ENCODE measurements around the gene FUT1.

FUT1 gene

GRCh38 chr19:48780631-48781391 is 28.4 kb upstream of the FUT1 start:
- no peak overlapping the region for H2BK120ac ChIP-seq (ENCODE audit: insufficient read depth, low read length, poor library complexity)
- H3K27me3 ChIP-seq (ENCODE audit: insufficient read depth, low read length), result no peaks in the 10 kb centered on the region
- no peak overlapping the region for H2AFZ ChIP-seq (ENCODE audit: insufficient read depth, low read length, poor library complexity)
- no peaks in the 10 kb centered on the region for H3K79me1 ChIP-seq (ENCODE audit: low read length)
- H4K8ac ChIP-seq (ENCODE audit: low read depth, low read length), result no peak overlapping the region
- no peak overlapping the region for H3K4ac ChIP-seq (ENCODE audit: low read depth, low read length)
- H3K79me2 ChIP-seq (ENCODE audit: control insufficient read depth, insufficient read depth, low read length, poor library complexity), result no peaks in the 10 kb centered on the region
- no peak overlapping the region for H4K12ac ChIP-seq (ENCODE audit: low read depth, low read length)
- H2AK5ac ChIP-seq (ENCODE audit: low read length), result no peak overlapping the region
- H3K18ac ChIP-seq (ENCODE audit: low read length), result no peak overlapping the region
- H3K36me3 ChIP-seq (ENCODE audit: control insufficient read depth in 1 of 2, insufficient read depth in 2 of 2, low read length in 2 of 2), result no peaks in the 10 kb centered on the region
- H4K91ac ChIP-seq (ENCODE audit: low read depth, low read length), result no peak overlapping the region
- no CpG with 5 or more reads among the region's 14 CpGs for WGBS (ENCODE audit: extremely low coverage, insufficient coverage, insufficient read length)
- H3K23ac ChIP-seq (ENCODE audit: low read length), result no peak overlapping the region
- H3K4me3 ChIP-seq (ENCODE audit: low read depth, low read length), result no peak overlapping the region
- peak; percentile 39 to 53 for DNase-seq
- H3K4me2 ChIP-seq (ENCODE audit: low read length), result no peak overlapping the region
- H2BK5ac ChIP-seq (ENCODE audit: low read depth, low read length, poor library complexity), result no peak overlapping the region
- no peak overlapping the region for H2BK12ac ChIP-seq (ENCODE audit: low read length)
- H3K27ac ChIP-seq (ENCODE audit: low read depth, low read length), result no peak overlapping the region
- H3K14ac ChIP-seq (ENCODE audit: low read length), result no peak overlapping the region
- peaks cover 5% of the 10 kb centered on the region for H3K9me3 ChIP-seq (ENCODE audit: insufficient read depth, low read depth, low read length)
- no peaks in the 10 kb centered on the region for H3K4me1 ChIP-seq (ENCODE audit: control insufficient read depth in 1 of 2, insufficient read depth in 2 of 2, low read length in 2 of 2)
- H3K9ac ChIP-seq (ENCODE audit: low read length), result no peak overlapping the region

- Histone ChIP-seq H3K79me1 (ENCODE audit: low read length) (no peaks in the 10 kb centered on the region), H3K27ac (ENCODE audit: low read depth, low read length) (no peak overlapping the region), H2AK5ac (ENCODE audit: low read length) (no peak overlapping the region), H2BK12ac (ENCODE audit: low read length) (no peak overlapping the region), H4K12ac (ENCODE audit: low read depth, low read length) (no peak overlapping the region), H3K36me3 (ENCODE audit: control insufficient read depth in 1 of 2, insufficient read depth in 2 of 2, low read length in 2 of 2) (no peaks in the 10 kb centered on the region), H3K4ac (ENCODE audit: low read depth, low read length) (no peak overlapping the region), H3K14ac (ENCODE audit: low read length) (no peak overlapping the region), H3K4me3 (ENCODE audit: low read depth, low read length) (no peak overlapping the region), H3K9ac (ENCODE audit: low read length) (no peak overlapping the region), H3K27me3 (ENCODE audit: insufficient read depth, low read length) (no peaks in the 10 kb centered on the region), H3K4me1 (ENCODE audit: control insufficient read depth in 1 of 2, insufficient read depth in 2 of 2, low read length in 2 of 2) (no peaks in the 10 kb centered on the region), H4K8ac (ENCODE audit: low read depth, low read length) (no peak overlapping the region), H2BK5ac (ENCODE audit: low read depth, low read length, poor library complexity) (no peak overlapping the region), H3K9me3 (ENCODE audit: insufficient read depth, low read depth, low read length) (peaks cover 5% of the 10 kb centered on the region), H3K18ac (ENCODE audit: low read length) (no peak overlapping the region), H4K91ac (ENCODE audit: low read depth, low read length) (no peak overlapping the region), H3K23ac (ENCODE audit: low read length) (no peak overlapping the region), H2AFZ (ENCODE audit: insufficient read depth, low read length, poor library complexity) (no peak overlapping the region), H2BK120ac (ENCODE audit: insufficient read depth, low read length, poor library complexity) (no peak overlapping the region), H3K79me2 (ENCODE audit: control insufficient read depth, insufficient read depth, low read length, poor library complexity) (no peaks in the 10 kb centered on the region), H3K4me2 (ENCODE audit: low read length) (no peak overlapping the region)
- DNase-seq, result no peak
- WGBS (ENCODE audit: extremely low coverage, insufficient coverage, insufficient read length), result no CpG with 5 or more reads among the region's 1 CpG
Measured at GRCh38 chr19:48779636-48780035, 27.2 kb upstream of the FUT1 start.

- Histone ChIP-seq H3K23ac (ENCODE audit: low read length) (no peak overlapping the region), H2AFZ (ENCODE audit: insufficient read depth, low read length, poor library complexity) (no peak overlapping the region), H3K4me2 (ENCODE audit: low read length) (no peak overlapping the region), H3K14ac (ENCODE audit: low read length) (no peak overlapping the region), H3K4ac (ENCODE audit: low read depth, low read length) (no peak overlapping the region), H3K9me3 (ENCODE audit: insufficient read depth, low read depth, low read length) (peaks cover 5% of the 10 kb centered on the region), H3K79me2 (ENCODE audit: control insufficient read depth, insufficient read depth, low read length, poor library complexity) (no peaks in the 10 kb centered on the region), H3K36me3 (ENCODE audit: control insufficient read depth in 1 of 2, insufficient read depth in 2 of 2, low read length in 2 of 2) (no peaks in the 10 kb centered on the region), H2BK12ac (ENCODE audit: low read length) (no peak overlapping the region), H2BK120ac (ENCODE audit: insufficient read depth, low read length, poor library complexity) (no peak overlapping the region), H3K18ac (ENCODE audit: low read length) (no peak overlapping the region), H3K27ac (ENCODE audit: low read depth, low read length) (no peak overlapping the region), H2BK5ac (ENCODE audit: low read depth, low read length, poor library complexity) (no peak overlapping the region), H4K8ac (ENCODE audit: low read depth, low read length) (no peak overlapping the region), H3K4me3 (ENCODE audit: low read depth, low read length) (no peak overlapping the region), H3K79me1 (ENCODE audit: low read length) (no peaks in the 10 kb centered on the region), H3K4me1 (ENCODE audit: control insufficient read depth in 1 of 2, insufficient read depth in 2 of 2, low read length in 2 of 2) (no peaks in the 10 kb centered on the region), H4K91ac (ENCODE audit: low read depth, low read length) (no peak overlapping the region), H3K27me3 (ENCODE audit: insufficient read depth, low read length) (no peaks in the 10 kb centered on the region), H2AK5ac (ENCODE audit: low read length) (no peak overlapping the region), H4K12ac (ENCODE audit: low read depth, low read length) (no peak overlapping the region), H3K9ac (ENCODE audit: low read length) (no peak overlapping the region)
- no CpG with 5 or more reads among the region's 12 CpGs for WGBS (ENCODE audit: extremely low coverage, insufficient coverage, insufficient read length)
- no peak for DNase-seq
Measured at GRCh38 chr19:48777720-48778119, 25.3 kb upstream of the FUT1 start.

GRCh38 chr19:48777139-48777538 is 24.7 kb upstream of the FUT1 start:
- no peak overlapping the region for H2BK120ac ChIP-seq (ENCODE audit: insufficient read depth, low read length, poor library complexity)
- no peak overlapping the region for H4K91ac ChIP-seq (ENCODE audit: low read depth, low read length)
- DNase-seq, result no peak
- H3K4ac ChIP-seq (ENCODE audit: low read depth, low read length), result no peak overlapping the region
- no peak overlapping the region for H3K27ac ChIP-seq (ENCODE audit: low read depth, low read length)
- H3K4me2 ChIP-seq (ENCODE audit: low read length), result no peak overlapping the region
- no peak overlapping the region for H3K4me3 ChIP-seq (ENCODE audit: low read depth, low read length)
- H2AK5ac ChIP-seq (ENCODE audit: low read length), result no peak overlapping the region
- WGBS (ENCODE audit: extremely low coverage, insufficient coverage, insufficient read length), result no CpG with 5 or more reads among the region's 5 CpGs
- no peak overlapping the region for H2AFZ ChIP-seq (ENCODE audit: insufficient read depth, low read length, poor library complexity)
- no peaks in the 10 kb centered on the region for H3K36me3 ChIP-seq (ENCODE audit: control insufficient read depth in 1 of 2, insufficient read depth in 2 of 2, low read length in 2 of 2)
- no peak overlapping the region for H4K8ac ChIP-seq (ENCODE audit: low read depth, low read length)
- no peaks in the 10 kb centered on the region for H3K27me3 ChIP-seq (ENCODE audit: insufficient read depth, low read length)
- no peaks in the 10 kb centered on the region for H3K79me1 ChIP-seq (ENCODE audit: low read length)
- H2BK12ac ChIP-seq (ENCODE audit: low read length), result no peak overlapping the region
- no peak overlapping the region for H3K9ac ChIP-seq (ENCODE audit: low read length)
- H4K12ac ChIP-seq (ENCODE audit: low read depth, low read length), result no peak overlapping the region
- H2BK5ac ChIP-seq (ENCODE audit: low read depth, low read length, poor library complexity), result no peak overlapping the region
- H3K9me3 ChIP-seq (ENCODE audit: insufficient read depth, low read depth, low read length), result peaks cover 5% of the 10 kb centered on the region
- H3K14ac ChIP-seq (ENCODE audit: low read length), result no peak overlapping the region
- H3K23ac ChIP-seq (ENCODE audit: low read length), result no peak overlapping the region
- H3K4me1 ChIP-seq (ENCODE audit: control insufficient read depth in 1 of 2, insufficient read depth in 2 of 2, low read length in 2 of 2), result no peaks in the 10 kb centered on the region
- no peak overlapping the region for H3K18ac ChIP-seq (ENCODE audit: low read length)
- H3K79me2 ChIP-seq (ENCODE audit: control insufficient read depth, insufficient read depth, low read length, poor library complexity), result no peaks in the 10 kb centered on the region
